ENCODE results near the gene COL3A1. TPM values are rescaled to one million over a fixed set of nuclear protein-coding genes. Genes with fewer than 3 reads are reported as not detected.

Gene COL3A1
- total and polyA plus RNA-seq, 2 of the 13 experiments (the other 11 are each of a cell fraction or from before 2014, with no cell fraction given): 0.04 TPM; not detected in 1

DNA sequence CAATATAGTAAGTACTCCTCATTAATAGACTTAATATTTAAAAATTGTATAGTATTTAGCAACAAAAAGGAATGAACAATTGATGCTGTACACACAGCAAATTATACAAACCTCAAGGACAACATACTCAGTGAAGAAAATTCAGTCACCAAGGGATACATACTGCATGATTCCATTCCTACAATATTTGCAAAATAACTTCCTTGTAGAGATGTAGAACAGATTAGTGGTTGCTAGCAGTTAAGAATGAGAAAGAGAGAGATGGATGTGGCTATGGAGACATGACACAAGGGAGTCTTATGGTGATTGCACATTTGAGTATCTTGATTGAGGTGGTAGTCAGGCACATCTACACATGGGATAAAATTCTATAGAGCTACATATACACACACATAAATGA is 26.0 kb downstream of the COL3A1 start (continued):
- TF ChIP-seq, protein P1, sequence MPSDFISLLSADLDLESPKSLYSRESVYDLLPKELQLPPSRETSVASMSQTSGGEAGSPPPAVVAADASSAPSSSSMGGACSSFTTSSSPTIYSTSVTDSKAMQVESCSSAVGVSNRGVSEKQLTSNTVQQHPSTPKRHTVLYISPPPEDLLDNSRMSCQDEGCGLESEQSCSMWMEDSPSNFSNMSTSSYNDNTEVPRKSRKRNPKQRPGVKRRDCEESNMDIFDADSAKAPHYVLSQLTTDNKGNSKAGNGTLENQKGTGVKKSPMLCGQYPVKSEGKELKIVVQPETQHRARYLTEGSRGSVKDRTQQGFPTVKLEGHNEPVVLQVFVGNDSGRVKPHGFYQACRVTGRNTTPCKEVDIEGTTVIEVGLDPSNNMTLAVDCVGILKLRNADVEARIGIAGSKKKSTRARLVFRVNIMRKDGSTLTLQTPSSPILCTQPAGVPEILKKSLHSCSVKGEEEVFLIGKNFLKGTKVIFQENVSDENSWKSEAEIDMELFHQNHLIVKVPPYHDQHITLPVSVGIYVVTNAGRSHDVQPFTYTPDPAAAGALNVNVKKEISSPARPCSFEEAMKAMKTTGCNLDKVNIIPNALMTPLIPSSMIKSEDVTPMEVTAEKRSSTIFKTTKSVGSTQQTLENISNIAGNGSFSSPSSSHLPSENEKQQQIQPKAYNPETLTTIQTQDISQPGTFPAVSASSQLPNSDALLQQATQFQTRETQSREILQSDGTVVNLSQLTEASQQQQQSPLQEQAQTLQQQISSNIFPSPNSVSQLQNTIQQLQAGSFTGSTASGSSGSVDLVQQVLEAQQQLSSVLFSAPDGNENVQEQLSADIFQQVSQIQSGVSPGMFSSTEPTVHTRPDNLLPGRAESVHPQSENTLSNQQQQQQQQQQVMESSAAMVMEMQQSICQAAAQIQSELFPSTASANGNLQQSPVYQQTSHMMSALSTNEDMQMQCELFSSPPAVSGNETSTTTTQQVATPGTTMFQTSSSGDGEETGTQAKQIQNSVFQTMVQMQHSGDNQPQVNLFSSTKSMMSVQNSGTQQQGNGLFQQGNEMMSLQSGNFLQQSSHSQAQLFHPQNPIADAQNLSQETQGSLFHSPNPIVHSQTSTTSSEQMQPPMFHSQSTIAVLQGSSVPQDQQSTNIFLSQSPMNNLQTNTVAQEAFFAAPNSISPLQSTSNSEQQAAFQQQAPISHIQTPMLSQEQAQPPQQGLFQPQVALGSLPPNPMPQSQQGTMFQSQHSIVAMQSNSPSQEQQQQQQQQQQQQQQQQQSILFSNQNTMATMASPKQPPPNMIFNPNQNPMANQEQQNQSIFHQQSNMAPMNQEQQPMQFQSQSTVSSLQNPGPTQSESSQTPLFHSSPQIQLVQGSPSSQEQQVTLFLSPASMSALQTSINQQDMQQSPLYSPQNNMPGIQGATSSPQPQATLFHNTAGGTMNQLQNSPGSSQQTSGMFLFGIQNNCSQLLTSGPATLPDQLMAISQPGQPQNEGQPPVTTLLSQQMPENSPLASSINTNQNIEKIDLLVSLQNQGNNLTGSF (CRISPR knock-in tag; IDR thresholded peaks at IDR 0.05): no peak
- TF ChIP-seq ZNF136 (CRISPR knock-in tag; IDR thresholded peaks at IDR 0.05; ENCODE audit: low read depth): no peak
- TF ChIP-seq NCOA5 (CRISPR knock-in tag; IDR thresholded peaks at IDR 0.05): no peak
- no peak for TF ChIP-seq MTF2 (CRISPR knock-in tag; IDR thresholded peaks at IDR 0.05; ENCODE audit: borderline replicate concordance)
- no peak for TF ChIP-seq ZSCAN25 (CRISPR knock-in tag; IDR thresholded peaks at IDR 0.05)
- TF ChIP-seq, protein P2, sequence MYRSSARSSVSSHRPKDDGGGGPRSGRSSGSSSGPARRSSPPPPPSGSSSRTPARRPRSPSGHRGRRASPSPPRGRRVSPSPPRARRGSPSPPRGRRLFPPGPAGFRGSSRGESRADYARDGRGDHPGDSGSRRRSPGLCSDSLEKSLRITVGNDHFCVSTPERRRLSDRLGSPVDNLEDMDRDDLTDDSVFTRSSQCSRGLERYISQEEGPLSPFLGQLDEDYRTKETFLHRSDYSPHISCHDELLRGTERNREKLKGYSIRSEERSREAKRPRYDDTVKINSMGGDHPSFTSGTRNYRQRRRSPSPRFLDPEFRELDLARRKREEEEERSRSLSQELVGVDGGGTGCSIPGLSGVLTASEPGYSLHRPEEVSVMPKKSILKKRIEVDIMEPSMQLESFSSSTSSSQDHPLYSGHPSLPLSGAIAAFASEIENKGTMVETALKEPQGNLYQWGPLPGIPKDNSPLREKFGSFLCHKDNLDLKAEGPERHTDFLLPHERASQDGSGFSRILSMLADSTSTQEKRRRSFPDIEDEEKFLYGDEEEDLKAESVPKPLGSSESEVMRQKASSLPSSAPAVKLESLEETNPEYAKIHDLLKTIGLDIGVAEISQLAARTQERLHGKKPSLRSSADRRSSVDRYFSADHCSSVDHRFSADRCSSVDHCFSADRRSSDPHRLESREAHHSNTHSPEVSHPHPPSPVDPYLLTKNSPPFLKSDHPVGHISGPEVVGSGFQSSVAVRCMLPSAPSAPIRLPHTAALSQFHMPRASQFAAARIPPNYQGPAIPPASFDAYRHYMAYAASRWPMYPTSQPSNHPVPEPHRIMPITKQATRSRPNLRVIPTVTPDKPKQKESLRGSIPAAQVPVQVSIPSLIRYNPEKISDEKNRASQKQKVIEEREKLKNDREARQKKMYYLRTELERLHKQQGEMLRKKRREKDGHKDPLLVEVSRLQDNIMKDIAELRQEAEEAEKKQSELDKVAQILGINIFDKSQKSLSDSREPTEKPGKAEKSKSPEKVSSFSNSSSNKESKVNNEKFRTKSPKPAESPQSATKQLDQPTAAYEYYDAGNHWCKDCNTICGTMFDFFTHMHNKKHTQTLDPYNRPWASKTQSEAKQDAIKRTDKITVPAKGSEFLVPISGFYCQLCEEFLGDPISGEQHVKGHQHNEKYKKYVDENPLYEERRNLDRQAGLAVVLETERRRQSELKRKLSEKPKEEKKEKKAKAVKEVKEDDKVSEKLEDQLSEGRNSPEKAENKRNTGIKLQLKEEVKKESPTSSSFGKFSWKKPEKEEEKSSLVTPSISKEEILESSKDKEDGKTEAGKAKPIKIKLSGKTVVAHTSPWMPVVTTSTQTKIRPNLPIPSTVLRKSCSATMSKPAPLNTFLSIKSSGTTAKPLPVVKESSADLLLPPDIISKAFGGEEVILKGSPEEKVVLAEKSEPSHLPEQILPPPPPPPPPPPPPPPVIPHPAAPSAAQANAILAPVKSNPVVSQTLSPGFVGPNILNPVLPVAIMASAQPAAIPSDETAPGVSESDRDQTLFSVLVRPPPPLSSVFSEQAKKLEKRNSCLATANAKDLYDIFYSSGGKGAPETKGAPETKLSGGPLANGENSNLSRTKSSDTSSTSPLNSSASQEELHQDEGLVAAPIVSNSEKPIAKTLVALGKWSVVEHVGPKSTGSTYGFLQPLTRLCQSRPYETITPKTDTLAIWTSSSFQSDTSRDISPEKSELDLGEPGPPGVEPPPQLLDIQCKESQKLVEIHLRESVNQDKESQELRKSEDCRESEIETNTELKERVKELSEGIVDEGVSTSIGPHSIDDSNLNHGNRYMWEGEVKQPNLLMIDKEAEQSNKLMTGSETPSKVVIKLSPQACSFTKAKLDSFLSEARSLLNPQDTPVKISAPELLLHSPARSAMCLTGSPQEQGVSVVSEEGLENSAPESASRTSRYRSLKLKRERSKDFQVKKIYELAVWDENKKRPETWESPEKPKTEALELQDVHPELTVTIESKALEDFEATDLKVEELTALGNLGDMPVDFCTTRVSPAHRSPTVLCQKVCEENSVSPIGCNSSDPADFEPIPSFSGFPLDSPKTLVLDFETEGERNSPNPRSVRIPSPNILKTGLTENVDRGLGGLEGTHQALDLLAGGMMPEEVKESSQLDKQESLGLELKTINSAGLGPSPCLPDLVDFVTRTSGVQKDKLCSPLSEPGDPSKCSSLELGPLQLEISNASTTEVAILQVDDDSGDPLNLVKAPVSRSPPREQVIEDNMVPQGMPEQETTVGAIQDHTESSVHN (CRISPR knock-in tag; IDR thresholded peaks at IDR 0.05): no peak
- no peak for TF ChIP-seq ERF (CRISPR knock-in tag; IDR thresholded peaks at IDR 0.05)
